Neuronal stem cell (in vitro differentiated cells): ENCODE measurements around the gene LCN1. TPM values are rescaled to one million over a fixed set of nuclear protein-coding genes. Genes with fewer than 3 reads are reported as not detected.
A peak's percentile ranks its signal among the peaks of the same experiment; 100 is the strongest.

ENCODE experiments used
- DNase-seq: peaks from one replicate; pipeline ENCODE4 v3.0.0-alpha.2; 2013; ENCODE audit warnings: low spot score
- H2AFZ ChIP-seq: one replicate; pipeline ENCODE4 v1.6.1; 2013; ENCODE audit warnings: mild to moderate bottlenecking, low read length, inconsistent platforms
- H2AK5ac ChIP-seq: 2 replicates; pipeline ENCODE4 v1.6.1; 2013; ENCODE audit warnings: low read depth, mild to moderate bottlenecking, inconsistent platforms, low read length, moderate library complexity, mixed read lengths
- H2BK120ac ChIP-seq: 2 replicates; pipeline ENCODE4 v1.6.1; 2013; ENCODE audit warnings: low read depth, mild to moderate bottlenecking, inconsistent platforms, low read length, moderate library complexity, mixed read lengths
- H2BK12ac ChIP-seq: one replicate; pipeline ENCODE4 v1.6.1; 2013; ENCODE audit warnings: low read length, inconsistent platforms
- H2BK15ac ChIP-seq: 2 replicates; pipeline ENCODE4 v1.6.1; 2013; ENCODE audit warnings: mild to moderate bottlenecking, low read length, inconsistent platforms, mixed read lengths
- H2BK5ac ChIP-seq: one replicate; pipeline ENCODE4 v1.6.1; 2013; ENCODE audit warnings: inconsistent platforms, mild to moderate bottlenecking, low read length, moderate library complexity
- H3K14ac ChIP-seq: one replicate; pipeline ENCODE4 v1.6.1; 2013; ENCODE audit warnings: low read length, inconsistent platforms
- H3K18ac ChIP-seq: 2 replicates; pipeline ENCODE4 v1.6.1; 2013; ENCODE audit warnings: low read length, inconsistent platforms
- H3K23ac ChIP-seq: 2 replicates; pipeline ENCODE4 v1.6.1; 2013; ENCODE audit warnings: low read depth, mild to moderate bottlenecking, mixed read lengths, low read length, inconsistent platforms; ENCODE audit not compliant: poor library complexity
- H3K27ac ChIP-seq: replicated peaks from 3 replicates; pipeline ENCODE4 v1.5.1; 2013; ENCODE audit warnings: low read length, inconsistent platforms
- H3K27me3 ChIP-seq, 3 experiments: 2 replicates each; pipeline ENCODE4 v1.6.1; 2013; ENCODE audit warnings: low read length in 3 of 3, mild to moderate bottlenecking in 2 of 3, inconsistent platforms in 1 of 3, low read depth in 1 of 3, mixed read lengths in 1 of 3, moderate library complexity in 1 of 3; ENCODE audit not compliant: control insufficient read depth in 3 of 3, insufficient read depth in 3 of 3
- H3K36me3 ChIP-seq, 2 donors: replicated peaks in 1 of 2; 2 replicates each; pipeline ENCODE4 v1.6.1; 2013; ENCODE audit warnings: low read length in 2 of 2; ENCODE audit not compliant: control insufficient read depth in 2 of 2, insufficient read depth in 2 of 2
- H3K4ac ChIP-seq: 2 replicates; pipeline ENCODE4 v1.6.1; 2013; ENCODE audit warnings: inconsistent platforms, mild to moderate bottlenecking, low read length, moderate library complexity
- H3K4me1 ChIP-seq, 2 donors: 1 replicate in 1 of 2; 2 replicates in 1 of 2; pipeline ENCODE4 v1.6.1; 2013; ENCODE audit warnings: low read length in 2 of 2, low read depth in 1 of 2; ENCODE audit not compliant: control insufficient read depth in 2 of 2, insufficient read depth in 1 of 2
- H3K4me2 ChIP-seq: one replicate; pipeline ENCODE4 v1.6.1; 2013; ENCODE audit warnings: mild to moderate bottlenecking, low read length, inconsistent platforms; ENCODE audit not compliant: insufficient read depth, poor library complexity, severe bottlenecking
- H3K4me3 ChIP-seq, 2 donors: 2 replicates each; pipeline ENCODE4 v1.5.1; 2013; ENCODE audit warnings: low read length in 2 of 2, mild to moderate bottlenecking in 2 of 2, inconsistent platforms in 1 of 2, moderate library complexity in 1 of 2
- H3K79me1 ChIP-seq: one replicate; pipeline ENCODE4 v1.6.1; 2013; ENCODE audit warnings: low read depth, mild to moderate bottlenecking, inconsistent platforms, low read length, moderate library complexity
- H3K9ac ChIP-seq: one replicate; pipeline ENCODE4 v1.6.1; 2013; ENCODE audit warnings: mild to moderate bottlenecking, low read depth, low read length, inconsistent platforms; ENCODE audit not compliant: poor library complexity
- H3K9me3 ChIP-seq, 2 donors: replicated peaks in 1 of 2; 2 replicates each; pipeline versions ENCODE3 to v1.6.1; 2013; ENCODE audit warnings: low read length in 2 of 2, mild to moderate bottlenecking in 2 of 2, inconsistent platforms in 1 of 2, low read depth in 1 of 2, mixed read lengths in 1 of 2, moderate library complexity in 1 of 2; ENCODE audit not compliant: control insufficient read depth in 2 of 2, insufficient read depth in 1 of 2
- H4K8ac ChIP-seq: one replicate; pipeline ENCODE4 v1.6.1; 2013; ENCODE audit warnings: low read depth, mild to moderate bottlenecking, inconsistent platforms, low read length, moderate library complexity
- H4K91ac ChIP-seq: one replicate; pipeline ENCODE4 v1.6.1; 2013; ENCODE audit warnings: low read length, low read depth, mild to moderate bottlenecking, inconsistent platforms; ENCODE audit not compliant: poor library complexity
- WGBS, 2 donors: extraction: QIAGEN DNeasy Blood & Tissue Kit; methylation state at CpG; one replicate each; pipeline ENCODE4 v1.1.7; 2013; ENCODE audit warnings: missing lambda C conversion rate in 2 of 2, mixed read lengths in 1 of 2; ENCODE audit not compliant: insufficient read length in 2 of 2, insufficient replicate concordance in 1 of 2; ENCODE audit errors: extremely low coverage in 2 of 2; 5-methylcytosine and 5-hydroxymethylcytosine counted together
- polyA plus RNA-seq, 2 experiments: library from polyadenylated mRNA; stranded (reverse); fragments of 200-250 nt; gene quantifications; one replicate each; pipeline ENCODE4 v1.2.3, GENCODE V29; 2013

LCN1 gene
- not detected for polyA plus RNA-seq (2013, experiment 1 of 2)
- not detected for polyA plus RNA-seq (2013, experiment 2 of 2)

DNA sequence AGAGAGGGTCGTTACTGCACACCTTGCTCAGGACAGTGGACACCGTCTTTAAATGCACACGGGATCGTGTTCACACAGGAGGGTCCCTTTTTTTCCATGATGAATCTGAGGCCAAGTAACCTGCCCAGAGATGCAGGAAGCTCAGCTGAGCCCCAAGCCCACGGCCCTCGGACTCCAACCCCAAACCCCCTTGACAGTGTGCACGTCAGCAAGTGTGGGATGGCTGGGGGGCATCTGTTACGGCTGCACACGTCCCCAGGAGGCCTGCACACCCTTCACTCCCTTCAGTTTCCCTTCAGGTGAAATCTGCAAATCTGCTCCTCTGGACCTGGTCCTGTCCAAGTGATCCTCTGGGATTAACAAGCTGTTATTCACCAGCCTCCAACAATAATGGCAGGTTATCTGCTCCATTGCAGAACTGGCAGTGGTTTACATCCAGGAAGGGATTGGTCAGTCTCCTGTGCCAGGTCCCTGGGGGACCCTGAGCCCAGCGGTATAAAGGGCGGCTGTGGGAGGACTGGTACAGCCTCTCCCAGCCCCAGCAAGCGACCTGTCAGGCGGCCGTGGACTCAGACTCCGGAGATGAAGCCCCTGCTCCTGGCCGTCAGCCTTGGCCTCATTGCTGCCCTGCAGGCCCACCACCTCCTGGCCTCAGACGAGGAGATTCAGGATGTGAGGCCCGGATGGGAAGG, at the start of gene LCN1:
Gene LCN1 (plus strand): TSS at position 525 of the 692 bp plus-strand sequence. CDS start 58 bp downstream, at position 583.
- Histone ChIP-seq H2BK15ac (no peak within 1 kb of the TSS), H3K36me3 (no peaks in the 10 kb centered on the region), H3K9me3 (no peaks in the 10 kb centered on the region), H3K14ac (no peak within 1 kb of the TSS), H3K23ac (no peak within 1 kb of the TSS), H2BK12ac (no peak within 1 kb of the TSS), H4K8ac (no peak within 1 kb of the TSS), H3K4me1 (peaks cover 0 to 2% of the 10 kb centered on the region in 2 donors), H2AFZ (no peak within 1 kb of the TSS), H3K27ac (no peak within 1 kb of the TSS), H3K4ac (peak within 1 kb of the TSS; percentile 53), H2BK5ac (no peak within 1 kb of the TSS), H3K18ac (peak within 1 kb of the TSS; percentile 52), H3K4me2 (no peak within 1 kb of the TSS), H2BK120ac (no peak within 1 kb of the TSS), H3K27me3 (peaks cover 0 to 3% (median 0%) of the 10 kb centered on the region in 3 experiments), H3K9ac (no peak within 1 kb of the TSS), H3K79me1 (no peaks in the 10 kb centered on the region), H2AK5ac (peak within 1 kb of the TSS; percentile 56), H4K91ac (no peak within 1 kb of the TSS), H3K4me3 (no peak within 1 kb of the TSS)
- DNase-seq: no peak
- WGBS, 2 donors: no CpG with 5 or more reads among the region's 18 CpGs

DNA sequence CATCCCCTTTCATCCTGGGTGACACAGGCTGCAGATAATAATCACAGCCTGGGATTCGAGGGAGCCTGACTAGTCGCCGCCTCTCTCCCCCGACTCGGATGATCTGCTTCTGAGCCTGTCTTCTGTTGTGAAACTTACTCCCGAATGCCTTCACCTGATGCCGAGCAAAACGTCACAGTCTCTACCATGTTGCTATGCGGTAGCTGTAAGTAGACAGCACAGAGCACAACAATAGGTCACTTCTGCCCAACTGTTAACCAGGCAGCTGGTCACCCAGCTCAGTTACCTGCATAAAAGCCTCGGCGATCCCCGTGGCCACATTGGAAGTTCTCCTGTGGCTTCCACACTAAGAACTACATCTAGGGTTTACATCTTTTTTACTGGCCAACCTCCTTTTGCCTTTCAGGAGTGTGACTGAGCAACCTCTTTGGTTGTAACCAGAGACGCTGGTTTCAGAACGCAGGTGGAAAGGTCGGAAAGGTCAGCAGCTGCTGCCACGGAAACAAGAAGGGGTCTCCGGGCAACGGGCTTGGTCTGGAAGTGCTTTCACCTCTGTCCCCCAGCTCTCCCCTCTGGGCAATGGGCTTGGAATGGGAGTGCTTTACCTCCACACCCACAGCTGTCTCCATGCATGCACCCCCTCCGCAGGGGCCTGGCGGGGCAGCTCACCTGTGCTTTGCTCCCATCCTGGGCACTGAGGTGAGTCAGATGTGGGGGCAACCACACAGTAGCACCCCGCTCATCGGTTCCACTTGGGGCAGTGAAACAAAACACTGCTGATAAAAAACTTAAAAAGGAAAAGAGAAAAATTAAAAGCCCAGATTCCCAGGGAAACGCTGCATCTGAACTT, 49.2 kb upstream of the LCN1 start:
- H4K91ac ChIP-seq: peak overlapping the region; percentile 98
- H3K4me1 ChIP-seq: peaks cover 23 to 25% of the 10 kb centered on the region in 2 donors
- peak overlapping the region; percentile 100 for H3K27ac ChIP-seq
- H2AFZ ChIP-seq: peak overlapping the region; percentile 57
- peak overlapping the region; percentile 12 to 19 for H3K4me3 ChIP-seq
- no peak overlapping the region for H2BK12ac ChIP-seq
- H2BK120ac ChIP-seq: peak overlapping the region; percentile 93
- no peak overlapping the region for H3K9ac ChIP-seq
- H2AK5ac ChIP-seq: peak overlapping the region; percentile 99
- H2BK5ac ChIP-seq: peak overlapping the region; percentile 98
- peak; percentile 84 for DNase-seq
- H2BK15ac ChIP-seq: no peak overlapping the region
- no peaks in the 10 kb centered on the region for H3K79me1 ChIP-seq
- no peaks in the 10 kb centered on the region for H3K9me3 ChIP-seq
- no peaks in the 10 kb centered on the region for H3K36me3 ChIP-seq
- H3K4me2 ChIP-seq: peak overlapping the region; percentile 47
- no peak overlapping the region for H4K8ac ChIP-seq
- H3K18ac ChIP-seq: peak overlapping the region; percentile 99
- H3K27me3 ChIP-seq: no peaks in the 10 kb centered on the region
- no CpG with 5 or more reads among the region's 23 CpGs for WGBS, 2 donors
- no peak overlapping the region for H3K14ac ChIP-seq
- no peak overlapping the region for H3K23ac ChIP-seq
- no peak overlapping the region for H3K4ac ChIP-seq

DNA sequence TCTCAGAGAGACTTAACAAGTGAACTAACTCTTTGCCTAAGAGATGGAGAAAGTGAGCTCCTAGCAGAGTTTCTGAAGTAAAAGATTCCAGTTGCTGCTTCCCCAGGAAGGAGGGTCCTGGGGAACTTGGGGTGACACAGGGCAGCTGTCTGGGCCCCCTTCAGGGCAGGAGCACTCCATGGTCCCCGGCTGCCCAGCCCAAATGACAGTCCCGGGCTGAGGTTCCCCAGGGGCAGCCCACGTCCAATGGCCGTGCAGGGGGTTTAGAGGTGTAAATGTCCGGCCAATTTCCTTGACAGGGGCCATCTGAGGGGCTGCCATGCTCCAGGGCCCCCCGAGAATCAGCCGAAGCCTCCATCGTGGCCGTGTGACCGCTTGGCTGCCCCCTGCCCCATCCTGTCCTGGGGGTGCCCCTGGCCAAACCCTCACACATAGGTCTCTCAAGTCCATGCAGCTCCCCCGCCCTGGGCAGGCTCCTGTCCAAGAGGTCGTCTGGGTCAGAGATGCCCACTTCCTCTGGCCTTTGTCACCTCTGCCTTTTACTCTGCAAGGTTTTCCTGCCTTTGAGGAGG, 47.2 kb upstream of the LCN1 start:
- H4K8ac ChIP-seq: no peak overlapping the region
- peak overlapping the region; percentile 96 for H2BK15ac ChIP-seq
- H3K4me2 ChIP-seq: no peak overlapping the region
- H3K4me3 ChIP-seq: no peak overlapping the region
- peak overlapping the region; percentile 87 for H2BK12ac ChIP-seq
- peak overlapping the region; percentile 88 for H3K18ac ChIP-seq
- H3K9ac ChIP-seq: no peak overlapping the region
- no peaks in the 10 kb centered on the region for H3K27me3 ChIP-seq
- H3K9me3 ChIP-seq: no peaks in the 10 kb centered on the region
- no peak for DNase-seq
- peak overlapping the region; percentile 75 for H3K23ac ChIP-seq
- no CpG with 5 or more reads among the region's 12 CpGs for WGBS, 2 donors
- peak overlapping the region; percentile 99 for H2AK5ac ChIP-seq
- no peaks in the 10 kb centered on the region for H3K36me3 ChIP-seq
- H3K79me1 ChIP-seq: no peaks in the 10 kb centered on the region
- no peak overlapping the region for H3K4ac ChIP-seq
- peak overlapping the region; percentile 9 for H4K91ac ChIP-seq
- no peak overlapping the region for H2BK120ac ChIP-seq
- H3K4me1 ChIP-seq: peaks cover 23 to 25% of the 10 kb centered on the region in 2 donors
- peak overlapping the region; percentile 61 for H3K14ac ChIP-seq
- no peak overlapping the region for H3K27ac ChIP-seq
- H2BK5ac ChIP-seq: peak overlapping the region; percentile 72
- no peak overlapping the region for H2AFZ ChIP-seq
